ENCODE data around the gene OTOP3.
"Not testable (repeated sequence)": the region's sequence is repeated elsewhere in the genome, so short reads cannot be mapped to it uniquely, and the experiment has no call there.

OTOP3 gene

GRCh38 chr17:74903034-74903433, 32.7 kb upstream of the OTOP3 start:
- Histone ChIP-seq H3K4me3 (ENCODE audit: low read depth, low read length) (no peak overlapping the region), H3K27me3 (ENCODE audit: insufficient read depth, low read depth, severe bottlenecking) (no peaks in the 10 kb centered on the region), H3K9me3 (ENCODE audit: severe bottlenecking) (no peaks in the 10 kb centered on the region), H3K27ac (no peak overlapping the region), H3K36me3 (no peaks in the 10 kb centered on the region)
- no peak for TF ChIP-seq CTCF (IDR thresholded peaks at IDR 0.05; ENCODE audit: low read depth, low read length)
- no peak for DNase-seq

- no peak for TF ChIP-seq CTCF (IDR thresholded peaks at IDR 0.05; ENCODE audit: low read depth, low read length)
- H3K36me3 ChIP-seq, result no peaks in the 10 kb centered on the region
Observed at GRCh38 chr17:74903671-74904070, 32.0 kb upstream of the OTOP3 start.

GRCh38 chr17:74904687-74905409, 30.9 kb upstream of the OTOP3 start:
- H3K27ac ChIP-seq, result no peak overlapping the region
- no peak overlapping the region for H3K4me3 ChIP-seq (ENCODE audit: low read depth, low read length)
- no peaks in the 10 kb centered on the region for H3K27me3 ChIP-seq (ENCODE audit: insufficient read depth, low read depth, severe bottlenecking)
- no peaks in the 10 kb centered on the region for H3K36me3 ChIP-seq
- no peaks in the 10 kb centered on the region for H3K9me3 ChIP-seq (ENCODE audit: severe bottlenecking)
- no peak for DNase-seq
- no peak for TF ChIP-seq CTCF (IDR thresholded peaks at IDR 0.05; ENCODE audit: low read depth, low read length)

More at GRCh38 chr17:74903671-74904070, 32.0 kb upstream of the OTOP3 start:
- Histone ChIP-seq H3K27ac (no peak overlapping the region), H3K9me3 (ENCODE audit: severe bottlenecking) (no peaks in the 10 kb centered on the region), H3K4me3 (ENCODE audit: low read depth, low read length) (no peak overlapping the region), H3K27me3 (ENCODE audit: insufficient read depth, low read depth, severe bottlenecking) (no peaks in the 10 kb centered on the region)
- no peak for DNase-seq

GRCh38 chr17:74906214-74906793, 29.4 kb upstream of the OTOP3 start:
- H3K27me3 ChIP-seq (ENCODE audit: insufficient read depth, low read depth, severe bottlenecking); DNase-seq; H3K27ac ChIP-seq; H3K36me3 ChIP-seq; H3K4me3 ChIP-seq (ENCODE audit: low read depth, low read length); H3K9me3 ChIP-seq (ENCODE audit: severe bottlenecking): not testable (repeated sequence)

GRCh38 chr17:74907012-74907411, 28.7 kb upstream of the OTOP3 start:
- no peaks in the 10 kb centered on the region for H3K27me3 ChIP-seq (ENCODE audit: insufficient read depth, low read depth, severe bottlenecking)
- no peak for TF ChIP-seq CTCF (IDR thresholded peaks at IDR 0.05; ENCODE audit: low read depth, low read length)
- no peaks in the 10 kb centered on the region for H3K9me3 ChIP-seq (ENCODE audit: severe bottlenecking)
- no peak overlapping the region for H3K4me3 ChIP-seq (ENCODE audit: low read depth, low read length)
- DNase-seq, result no peak
- H3K27ac ChIP-seq, result no peak overlapping the region
- no peaks in the 10 kb centered on the region for H3K36me3 ChIP-seq

GRCh38 chr17:74909097-74909496, 26.6 kb upstream of the OTOP3 start:
- H3K9me3 ChIP-seq (ENCODE audit: severe bottlenecking); H3K27ac ChIP-seq; DNase-seq; H3K36me3 ChIP-seq; H3K27me3 ChIP-seq (ENCODE audit: insufficient read depth, low read depth, severe bottlenecking); H3K4me3 ChIP-seq (ENCODE audit: low read depth, low read length): not testable (repeated sequence)

GRCh38 chr17:74911423-74911822, 24.3 kb upstream of the OTOP3 start:
- H3K27me3 ChIP-seq (ENCODE audit: insufficient read depth, low read depth, severe bottlenecking); H3K27ac ChIP-seq; H3K36me3 ChIP-seq; H3K4me3 ChIP-seq (ENCODE audit: low read depth, low read length); H3K9me3 ChIP-seq (ENCODE audit: severe bottlenecking); DNase-seq: not testable (repeated sequence)
